Peyer's patch (tissue), 4 donors: Measurements from ENCODE around the gene MEPCE. TPM values are rescaled to one million over a fixed set of nuclear protein-coding genes. Genes with fewer than 3 reads are reported as not detected.

ENCODE experiments used
- DNase-seq, 3 donors: peaks; one replicate each; pipeline ENCODE4 v3.0.0-alpha.2; 2017 to 2019
- H3K27ac ChIP-seq, 4 donors: fragments of 200-600 bp; sonication (generic); one replicate each; pipeline ENCODE4 v1.5.1; 2016 to 2019
- H3K27me3 ChIP-seq, 2 donors: fragments of 200-600 bp; sonication (generic); one replicate each; pipeline ENCODE4 v1.5.1; 2019
- H3K36me3 ChIP-seq, 3 donors: fragments of 200-600 bp; sonication (generic); one replicate each; pipeline ENCODE4 v1.5.1; 2016 to 2019
- H3K4me1 ChIP-seq, 4 donors: fragments of 200-600 bp; sonication (generic); one replicate each; pipeline ENCODE4 v1.5.1; 2016 to 2019
- H3K4me3 ChIP-seq, 4 donors: fragments of 200-600 bp; sonication (generic); 1 replicate in 3 of 4; 2 replicates in 1 of 4; pipeline ENCODE4 v1.5.1; 2016 to 2019; ENCODE audit warnings: mild to moderate bottlenecking in 1 of 4
- H3K9me3 ChIP-seq, 4 donors: fragments of 200-600 bp; sonication (generic); one replicate each; pipeline ENCODE4 v1.5.1; 2016 to 2019; ENCODE audit warnings: mild to moderate bottlenecking in 1 of 4
- CTCF ChIP-seq, 6 experiments: fragments of 450-650 bp in 4 of 6; fragments of 200-600 bp in 2 of 6; sonication (generic) in 1 of 6; IDR thresholded peaks; one replicate each; pipeline ENCODE4 v1.5.1; 2017 to 2019; ENCODE audit warnings: antibody characterized with exemption in 6 of 6, mild to moderate bottlenecking in 3 of 6, moderate library complexity in 1 of 6
- POLR2A ChIP-seq, 2 donors: fragments of 450-650 bp; IDR thresholded peaks; one replicate each; pipeline ENCODE4 v1.5.1; 2017; ENCODE audit warnings: antibody characterized with exemption in 2 of 2, mild to moderate bottlenecking in 2 of 2, moderate library complexity in 2 of 2
- total RNA-seq, 4 donors: library from RNA; depleted of rRNA; stranded (reverse); fragments of >200 nt; gene quantifications; one replicate each; pipeline ENCODE4 v1.1.0, GENCODE V29; 2016

The MEPCE gene
- total RNA-seq, 4 donors from 2014 or later: 17.3 to 46.3 (median 32.2) TPM

DNA sequence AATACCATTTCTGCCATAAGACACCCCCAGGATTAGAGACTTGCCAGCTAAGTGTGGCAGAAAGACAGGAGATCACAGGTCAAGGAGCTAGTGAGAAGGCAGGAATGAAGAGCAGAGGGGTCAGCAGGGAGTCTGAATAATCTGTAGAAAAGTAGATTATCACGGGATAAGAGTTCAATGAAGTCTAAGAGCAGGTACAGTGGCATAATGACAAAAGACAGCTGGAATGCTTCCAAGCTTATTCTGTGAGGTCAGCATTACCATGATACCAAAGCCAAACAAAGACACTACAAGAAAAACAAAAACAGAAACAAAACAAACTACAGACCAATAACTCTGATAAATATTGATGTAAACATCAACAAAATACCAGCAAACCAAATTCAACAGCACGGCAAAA, 35.6 kb upstream of the MEPCE start:
- H3K36me3 ChIP-seq: no peaks in the 10 kb centered on the region
- H3K27me3 ChIP-seq: no peaks in the 10 kb centered on the region
- TF ChIP-seq CTCF (IDR thresholded peaks at IDR 0.05): no peak
- TF ChIP-seq POLR2A (IDR thresholded peaks at IDR 0.05): no peak
- no peak overlapping the region for H3K27ac ChIP-seq
- H3K9me3 ChIP-seq: no peaks in the 10 kb centered on the region
- DNase-seq: no peak
- H3K4me3 ChIP-seq: no peak overlapping the region
- H3K4me1 ChIP-seq: peaks cover 0 to 4% (median 1%) of the 10 kb centered on the region in 4 donors

GRCh38 chr7:100396421-100396982, 33.1 kb upstream of the MEPCE start:
- H3K4me3 ChIP-seq: no peak overlapping the region
- H3K9me3 ChIP-seq: no peaks in the 10 kb centered on the region
- no peaks in the 10 kb centered on the region for H3K27me3 ChIP-seq
- peak overlapping the region in 3 of 4 donors; percentile 40 to 72 (median 58) for H3K27ac ChIP-seq
- H3K36me3 ChIP-seq: no peaks in the 10 kb centered on the region
- DNase-seq: peak in 2 of 3 donors; percentile 52 to 67
- H3K4me1 ChIP-seq: peaks cover 0 to 4% (median 1%) of the 10 kb centered on the region in 4 donors
- TF ChIP-seq CTCF (IDR thresholded peaks at IDR 0.05) (no peak), POLR2A (IDR thresholded peaks at IDR 0.05) (no peak)

- H3K9me3 ChIP-seq: no peaks in the 10 kb centered on the region
- peaks cover 0 to 4% (median 1%) of the 10 kb centered on the region in 4 donors for H3K4me1 ChIP-seq
- DNase-seq: no peak
- no peak overlapping the region for H3K4me3 ChIP-seq
- peak overlapping the region in 1 of 4 donors; percentile 61 for H3K27ac ChIP-seq
- no peaks in the 10 kb centered on the region for H3K27me3 ChIP-seq
- TF ChIP-seq CTCF (IDR thresholded peaks at IDR 0.05) (no peak), POLR2A (IDR thresholded peaks at IDR 0.05) (no peak)
- H3K36me3 ChIP-seq: no peaks in the 10 kb centered on the region
Measured at GRCh38 chr7:100397315-100398081, 32.1 kb upstream of the MEPCE start.

- Histone ChIP-seq H3K9me3 (no peaks in the 10 kb centered on the region), H3K27me3 (no peaks in the 10 kb centered on the region), H3K4me3 (no peak overlapping the region), H3K27ac (no peak overlapping the region), H3K36me3 (no peaks in the 10 kb centered on the region), H3K4me1 (peaks cover 0 to 4% (median 1%) of the 10 kb centered on the region in 4 donors)
- no peak for DNase-seq
- no peak for TF ChIP-seq CTCF (IDR thresholded peaks at IDR 0.05)
- no peak for TF ChIP-seq POLR2A (IDR thresholded peaks at IDR 0.05)
Measured at GRCh38 chr7:100398239-100398638, 31.4 kb upstream of the MEPCE start.

DNA sequence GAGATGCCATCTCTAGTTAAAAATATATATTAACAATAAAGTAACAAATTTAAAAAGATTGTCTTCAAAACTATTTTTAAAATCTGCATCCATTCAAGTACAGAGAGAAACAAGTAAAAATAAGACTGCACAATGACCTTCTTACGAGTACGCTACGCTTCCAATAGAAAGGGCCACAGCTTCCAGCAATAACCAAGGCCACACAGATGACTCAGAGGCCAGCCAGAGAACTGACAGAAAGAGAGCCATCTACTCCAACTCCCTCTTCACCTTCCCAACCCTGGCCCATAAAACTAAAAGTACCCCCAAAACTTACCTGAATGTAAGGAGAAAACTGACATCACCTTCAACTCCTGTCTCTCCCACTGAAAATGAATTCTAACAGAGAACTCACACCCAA, 29.6 kb upstream of the MEPCE start:
- Histone ChIP-seq H3K4me3 (no peak overlapping the region), H3K9me3 (no peaks in the 10 kb centered on the region)

More for the DNA sequence above, 29.6 kb upstream of the MEPCE start:
- no peak for TF ChIP-seq CTCF (IDR thresholded peaks at IDR 0.05)
- TF ChIP-seq POLR2A (IDR thresholded peaks at IDR 0.05): no peak
- Histone ChIP-seq H3K36me3 (no peaks in the 10 kb centered on the region), H3K27me3 (no peaks in the 10 kb centered on the region), H3K27ac (no peak overlapping the region), H3K4me1 (peaks cover 0 to 4% (median 1%) of the 10 kb centered on the region in 4 donors)
- no peak for DNase-seq
